ENCODE data around the gene ANAPC13.

The ANAPC13 gene

GRCh38 chr3:134483195-134483900, 2.4 kb downstream of the ANAPC13 start:
- in situ Hi-C loops (cut with MboI; ENCODE audit: low sequenced_read_pairs), result no loop called here

GRCh38 chr3:134482622-134483021, 3.2 kb downstream of the ANAPC13 start:
- in situ Hi-C loops (cut with MboI; ENCODE audit: low sequenced_read_pairs), result no loop called here

GRCh38 chr3:134481166-134481565, 4.6 kb downstream of the ANAPC13 start:
- in situ Hi-C loops (cut with MboI; ENCODE audit: low sequenced_read_pairs), result no loop called here

- in situ Hi-C loops (cut with MboI; ENCODE audit: low sequenced_read_pairs), result no loop called here
Measured at GRCh38 chr3:134480546-134480945, 5.2 kb downstream of the ANAPC13 start.

GRCh38 chr3:134477938-134478337, 7.8 kb downstream of the ANAPC13 start:
- in situ Hi-C loops (cut with MboI; ENCODE audit: low sequenced_read_pairs), result loop anchor here (10.0 kb wide), 2 partner anchors 173 to 263 kb away; no protein-coding TSS in a partner anchor

- in situ Hi-C loops (cut with MboI; ENCODE audit: low sequenced_read_pairs), result loop anchor here (10.0 kb wide), 2 partner anchors 172 to 262 kb away; no protein-coding TSS in a partner anchor
Measured at GRCh38 chr3:134477002-134477401, 8.8 kb downstream of the ANAPC13 start.

GRCh38 chr3:134476306-134476705, 9.5 kb downstream of the ANAPC13 start:
- in situ Hi-C loops (cut with MboI; ENCODE audit: low sequenced_read_pairs), result loop anchor here (10.0 kb wide), 2 partner anchors 172 to 262 kb away; no protein-coding TSS in a partner anchor

GRCh38 chr3:134474956-134475355, 10.8 kb downstream of the ANAPC13 start:
- in situ Hi-C loops (cut with MboI; ENCODE audit: low sequenced_read_pairs), result loop anchor here (10.0 to 25.0 kb wide), 3 partner anchors 170 to 538 kb away; no protein-coding TSS in a partner anchor

- in situ Hi-C loops (cut with MboI; ENCODE audit: low sequenced_read_pairs), result loop anchor here (10.0 to 25.0 kb wide), 3 partner anchors 169 to 537 kb away; no protein-coding TSS in a partner anchor
Measured at GRCh38 chr3:134473868-134474546, 11.8 kb downstream of the ANAPC13 start.

GRCh38 chr3:134472831-134473230, 13.0 kb downstream of the ANAPC13 start:
- in situ Hi-C loops (cut with MboI; ENCODE audit: low sequenced_read_pairs), result loop anchor here (10.0 to 25.0 kb wide), 3 partner anchors 168 to 536 kb away; no protein-coding TSS in a partner anchor

- in situ Hi-C loops (cut with MboI; ENCODE audit: low sequenced_read_pairs), result loop anchor here (10.0 to 25.0 kb wide), 3 partner anchors 167 to 534 kb away; no protein-coding TSS in a partner anchor
Measured at GRCh38 chr3:134471521-134472193, 14.1 kb downstream of the ANAPC13 start.

GRCh38 chr3:134468519-134468918, 17.3 kb downstream of the ANAPC13 start:
- in situ Hi-C loops (cut with MboI; ENCODE audit: low sequenced_read_pairs), result loop anchor here (25.0 kb wide), 1 partner anchor 531 kb away; no protein-coding TSS in a partner anchor

GRCh38 chr3:134466331-134466730, 19.5 kb downstream of the ANAPC13 start:
- in situ Hi-C loops (cut with MboI; ENCODE audit: low sequenced_read_pairs), result loop anchor here (25.0 kb wide), 1 partner anchor 529 kb away; no protein-coding TSS in a partner anchor

- in situ Hi-C loops (cut with MboI; ENCODE audit: low sequenced_read_pairs), result loop anchor here (25.0 kb wide), 1 partner anchor 528 kb away; no protein-coding TSS in a partner anchor
Measured at GRCh38 chr3:134464689-134465365, 21.0 kb downstream of the ANAPC13 start.

GRCh38 chr3:134464064-134464688, 21.6 kb downstream of the ANAPC13 start:
- in situ Hi-C loops (cut with MboI; ENCODE audit: low sequenced_read_pairs), result loop anchor here (25.0 kb wide), 1 partner anchor 527 kb away; no protein-coding TSS in a partner anchor

GRCh38 chr3:134463676-134464063, 22.1 kb downstream of the ANAPC13 start:
- in situ Hi-C loops (cut with MboI; ENCODE audit: low sequenced_read_pairs), result loop anchor here (25.0 kb wide), 1 partner anchor 526 kb away; no protein-coding TSS in a partner anchor

GRCh38 chr3:134462331-134462941, 23.3 kb downstream of the ANAPC13 start:
- in situ Hi-C loops (cut with MboI; ENCODE audit: low sequenced_read_pairs), result loop anchor here (25.0 kb wide), 1 partner anchor 525 kb away; no protein-coding TSS in a partner anchor

- in situ Hi-C loops (cut with MboI; ENCODE audit: low sequenced_read_pairs), result loop anchor here (25.0 kb wide), 1 partner anchor 524 kb away; no protein-coding TSS in a partner anchor
Measured at GRCh38 chr3:134460965-134461364, 24.8 kb downstream of the ANAPC13 start.

GRCh38 chr3:134459562-134459961, 26.2 kb downstream of the ANAPC13 start:
- in situ Hi-C loops (cut with MboI; ENCODE audit: low sequenced_read_pairs), result loop anchor here (25.0 kb wide), 1 partner anchor 522 kb away; no protein-coding TSS in a partner anchor
